GM21619 (cell line): ENCODE results near the gene ZNF407.
"Not testable (repeated sequence)": the region's sequence is repeated elsewhere in the genome, so short reads cannot be mapped to it uniquely, and the experiment has no call there.

ENCODE experiments used
- ATAC-seq: cut with Tn5 transposase; IDR thresholded peaks from one replicate; pipeline ENCODE4 v1.9.1; 2021; ENCODE audit not compliant: unreplicated experiment

ZNF407 gene

DNA sequence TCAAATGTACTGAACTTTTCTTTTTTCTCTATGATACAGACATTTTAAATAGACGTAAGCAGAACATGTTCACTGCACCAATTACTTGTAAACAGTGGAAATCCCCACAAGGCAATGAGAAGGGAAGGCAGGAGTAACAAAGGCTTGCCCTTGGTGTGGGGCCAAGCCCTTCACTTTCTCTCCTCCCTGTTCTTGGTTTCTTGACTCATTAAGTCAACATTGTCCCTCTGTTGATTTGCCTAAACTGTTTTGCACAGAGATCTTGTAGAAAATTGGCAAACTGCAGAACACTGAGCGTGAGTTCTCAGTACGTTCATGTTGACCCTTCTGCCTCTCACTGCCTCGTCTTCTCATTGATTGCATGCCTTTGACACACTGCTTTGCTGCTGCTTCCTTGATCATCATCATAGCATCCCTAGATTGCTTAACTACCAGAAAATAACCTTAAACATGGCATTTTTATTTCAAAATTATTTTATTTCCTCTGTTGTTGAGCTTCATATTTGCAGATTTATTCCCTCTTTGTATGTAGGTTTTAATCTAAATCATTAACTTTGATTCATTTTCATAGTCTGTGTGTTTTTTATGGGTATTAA is 353.6 kb downstream of the ZNF407 start:
- peak; percentile 62 for ATAC-seq

- ATAC-seq: no peak
These were observed 360.0 kb downstream of the ZNF407 start for GRCh38 chr18:74957588-74958224.

DNA sequence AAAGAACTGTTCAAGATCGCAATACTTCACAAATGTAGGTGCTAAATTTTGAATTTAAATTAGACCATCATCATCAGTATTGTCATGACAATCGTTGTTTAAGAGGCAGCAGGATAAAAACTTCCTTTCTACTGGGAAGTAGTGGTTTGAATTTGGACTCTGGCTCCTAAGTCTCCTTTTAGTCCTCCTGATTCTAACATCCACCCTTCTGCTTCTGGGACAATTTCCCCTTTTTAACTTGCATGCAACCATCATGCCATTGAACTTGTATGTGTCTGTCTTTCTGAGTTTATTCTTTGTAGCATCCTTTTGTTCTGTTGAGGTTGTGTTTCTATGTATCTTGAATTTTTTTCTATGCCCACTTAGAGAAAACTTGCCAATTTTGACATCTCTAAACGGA is 361.5 kb downstream of the ZNF407 start:
- no peak for ATAC-seq

DNA sequence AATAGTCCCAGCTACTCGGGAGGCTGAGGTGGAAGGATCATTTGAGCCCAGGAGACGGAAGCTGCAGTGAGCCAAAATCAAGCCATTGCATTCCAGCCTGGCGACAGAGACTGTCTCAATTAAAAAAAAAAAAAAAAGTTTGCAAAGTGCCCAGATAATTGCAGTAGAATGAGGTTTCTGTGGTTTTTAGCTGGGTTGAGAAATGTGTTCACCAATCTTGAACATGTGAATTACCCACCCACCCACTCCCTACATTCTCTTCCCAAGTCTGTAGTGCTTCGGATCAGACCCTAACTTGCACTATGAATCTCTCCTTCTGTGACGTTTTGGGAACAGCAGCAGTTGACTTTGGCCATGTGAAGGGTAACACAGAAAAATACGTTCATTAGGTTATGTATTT is 363.9 kb downstream of the ZNF407 start:
- no peak for ATAC-seq

DNA sequence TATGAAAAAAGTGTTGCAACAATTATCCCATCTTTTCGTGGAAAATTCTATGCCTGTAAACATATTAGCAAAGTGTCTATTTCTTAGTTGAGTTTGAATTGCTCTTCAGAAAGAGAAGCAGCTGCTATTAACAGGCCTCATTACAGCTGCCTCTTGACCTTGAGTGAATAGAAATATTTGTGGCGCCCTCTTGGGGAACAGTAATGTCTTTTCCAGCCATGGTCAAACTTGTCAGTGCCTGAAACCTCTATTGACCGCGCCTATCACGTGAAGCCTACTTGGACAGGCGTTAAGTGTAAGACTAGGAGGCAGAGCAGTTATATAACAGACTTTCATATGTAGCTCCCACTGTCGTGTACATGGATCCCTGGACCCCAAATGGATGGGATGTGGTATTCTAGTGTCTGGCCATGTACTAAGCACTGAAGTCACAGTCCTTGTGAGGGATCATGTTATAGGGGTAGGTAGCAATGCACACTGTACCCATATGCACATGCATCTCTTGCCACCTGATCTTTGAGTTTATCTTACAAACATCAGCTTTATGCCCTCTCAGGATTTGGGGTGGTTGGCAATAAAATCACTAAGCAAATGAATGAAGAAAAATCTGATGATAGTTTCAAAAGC is 366.3 kb downstream of the ZNF407 start:
- ATAC-seq: peak; percentile 85

DNA sequence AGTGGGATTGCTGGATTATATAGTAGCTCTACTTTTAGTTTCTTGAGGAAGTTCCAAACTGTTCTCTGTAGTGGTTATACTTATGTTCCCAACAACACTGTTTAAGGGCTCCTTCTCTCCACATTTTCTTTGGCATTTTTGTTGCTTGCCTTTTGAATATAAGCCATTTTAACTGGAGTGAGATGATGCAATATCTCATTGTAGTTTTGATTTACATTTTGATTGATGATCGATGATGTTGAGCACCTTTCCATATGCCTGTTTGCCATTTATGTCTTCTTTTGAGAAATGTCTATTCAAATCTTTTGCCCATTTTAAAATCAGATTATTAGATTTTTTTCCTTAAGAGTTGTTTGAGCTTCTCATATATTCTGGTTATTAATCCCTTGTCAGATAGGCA is 368.0 kb downstream of the ZNF407 start:
- ATAC-seq: no peak

DNA sequence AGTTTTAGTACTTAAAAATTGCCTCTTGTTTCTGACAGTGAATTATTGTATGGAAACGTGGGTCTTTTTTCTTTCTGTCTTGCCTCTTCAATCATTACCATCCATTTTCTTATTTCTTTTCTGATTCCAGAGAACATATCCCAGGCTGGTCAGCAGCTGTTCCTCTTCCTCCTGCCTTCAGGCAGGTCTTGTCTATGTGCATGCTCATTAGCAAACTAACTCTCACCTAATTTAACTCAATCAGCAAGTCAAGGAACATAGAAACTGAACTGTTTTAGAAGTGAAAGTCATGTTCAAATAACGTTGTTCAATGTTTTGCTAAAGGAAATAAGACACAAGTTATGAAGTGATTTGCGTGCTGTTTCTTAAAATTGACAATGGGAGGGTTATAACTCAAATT is 369.8 kb downstream of the ZNF407 start:
- ATAC-seq: no peak

- no peak for ATAC-seq
These were observed 370.3 kb downstream of the ZNF407 start for GRCh38 chr18:74967979-74968378.

- ATAC-seq: not testable (repeated sequence)
These were observed 373.7 kb downstream of the ZNF407 start for GRCh38 chr18:74971358-74971757.

DNA sequence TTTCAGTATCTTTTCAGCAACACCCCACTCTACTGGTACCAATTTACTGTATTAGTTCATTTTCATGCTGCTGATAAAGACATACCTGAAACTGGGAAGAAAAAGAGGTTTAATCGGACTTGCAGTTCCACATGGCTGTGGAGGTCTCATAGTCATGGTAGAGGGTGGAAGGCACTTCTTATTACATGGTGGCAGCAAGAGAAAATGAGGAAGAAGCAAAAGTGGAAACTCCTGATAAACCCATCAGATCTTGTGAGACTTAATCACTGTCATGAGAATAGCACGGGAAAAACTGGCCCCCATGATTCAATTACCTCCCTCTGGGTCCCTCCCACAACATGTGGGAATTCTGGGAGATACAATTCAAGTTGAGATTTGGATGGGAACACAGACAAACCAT is 374.1 kb downstream of the ZNF407 start:
- ATAC-seq: not testable (repeated sequence)

DNA sequence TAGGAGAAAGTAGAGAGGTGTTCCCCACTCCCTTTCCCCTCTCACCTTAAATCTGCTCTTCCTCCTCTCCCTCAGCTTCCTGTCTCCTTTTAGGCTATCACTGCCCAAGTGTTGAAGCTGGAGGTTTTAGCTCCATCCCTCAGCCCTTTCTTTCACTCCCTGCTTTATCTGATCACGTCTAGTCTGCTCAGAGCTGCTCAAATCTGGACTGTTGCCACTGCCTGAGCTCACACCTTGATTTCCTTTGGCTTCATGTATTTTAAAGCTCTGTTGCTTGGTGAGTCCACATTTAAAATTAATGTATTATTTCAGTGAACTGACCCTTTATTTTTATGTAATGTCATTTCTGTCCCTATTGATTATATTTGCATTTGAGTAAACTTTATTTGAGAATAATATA is 374.7 kb downstream of the ZNF407 start:
- ATAC-seq: no peak

DNA sequence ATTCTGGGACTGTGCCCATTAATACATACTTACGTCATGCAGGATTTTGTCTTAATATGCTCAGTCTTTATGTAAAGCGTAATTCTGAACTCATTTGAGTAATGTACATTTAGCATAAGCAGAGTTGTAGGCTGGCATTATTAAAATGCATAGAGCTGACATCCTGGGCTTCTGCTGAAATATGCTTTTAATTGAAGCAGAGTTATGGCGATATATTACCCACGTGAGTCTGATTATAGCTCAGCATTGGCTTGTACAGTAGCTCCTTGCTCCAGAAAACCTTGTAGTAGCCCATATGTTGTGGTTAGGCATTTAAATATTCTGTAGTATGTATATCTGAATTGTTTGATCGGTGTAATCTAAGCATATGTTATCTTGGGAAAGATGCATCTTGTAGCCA is 377.3 kb downstream of the ZNF407 start:
- ATAC-seq: no peak

DNA sequence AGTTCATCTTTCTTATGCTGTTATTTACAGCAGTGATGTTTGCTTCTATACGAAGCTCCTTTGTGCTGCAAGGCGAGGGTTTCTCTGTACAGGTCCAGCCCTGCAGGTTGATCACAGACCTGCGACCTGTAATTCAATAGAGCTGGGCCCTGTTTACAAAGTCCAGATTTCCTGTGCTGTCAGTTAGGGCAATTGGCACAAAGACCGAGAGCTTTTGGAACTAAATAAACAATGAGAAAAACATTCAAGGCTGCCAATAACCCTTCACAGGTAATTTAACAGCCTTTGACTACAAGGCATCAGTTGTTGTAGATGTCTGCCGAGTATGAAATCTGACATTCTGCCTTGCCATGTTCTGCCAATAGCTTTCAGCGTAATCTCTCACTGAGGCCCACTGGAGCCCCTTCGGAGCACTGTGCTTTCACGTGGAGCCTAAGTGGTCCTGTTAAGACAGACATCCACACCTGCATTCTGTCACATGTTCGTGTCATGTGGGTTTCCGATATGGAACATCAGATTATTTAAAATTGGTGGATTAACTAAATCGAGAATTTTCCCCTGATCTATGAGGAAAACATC is 378.8 kb downstream of the ZNF407 start:
- no peak for ATAC-seq

DNA sequence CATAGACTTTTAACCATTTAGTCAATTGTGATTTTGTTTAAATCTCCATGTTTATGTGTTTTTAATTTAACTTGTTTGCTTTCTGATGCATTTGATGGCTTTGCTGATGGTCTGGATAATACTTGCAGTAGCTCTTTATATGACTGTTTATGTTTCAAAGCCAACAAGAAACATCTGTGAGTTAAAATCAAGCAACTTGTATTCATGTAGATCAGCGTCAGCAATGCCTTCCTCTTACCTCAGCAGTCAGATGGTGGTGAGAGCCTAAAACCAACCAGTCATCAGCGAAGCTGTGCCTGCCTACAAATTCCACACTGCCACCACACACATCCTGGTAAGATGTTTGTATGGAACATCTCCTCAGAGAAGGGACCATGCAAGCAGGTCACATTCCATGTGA is 379.4 kb downstream of the ZNF407 start:
- ATAC-seq: no peak

DNA sequence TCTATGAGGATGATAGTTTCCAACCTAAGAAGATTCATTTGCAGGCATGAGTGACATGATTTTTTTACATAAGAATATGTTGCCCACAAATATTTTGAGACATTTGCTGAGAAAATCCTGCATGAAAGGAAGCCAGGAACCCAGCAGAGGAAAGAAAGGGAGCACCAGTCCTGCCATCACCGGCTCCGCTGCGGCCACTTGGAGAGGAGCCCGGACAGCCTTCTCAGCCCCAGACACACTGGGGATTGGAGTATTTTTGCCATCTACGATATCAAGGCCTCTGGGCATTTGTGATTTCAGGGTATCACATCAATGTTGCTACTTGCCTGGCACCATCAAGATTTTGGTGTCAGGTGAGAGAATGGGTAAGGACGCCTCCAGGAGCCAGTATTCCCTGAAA is 383.0 kb downstream of the ZNF407 start:
- ATAC-seq: no peak

DNA sequence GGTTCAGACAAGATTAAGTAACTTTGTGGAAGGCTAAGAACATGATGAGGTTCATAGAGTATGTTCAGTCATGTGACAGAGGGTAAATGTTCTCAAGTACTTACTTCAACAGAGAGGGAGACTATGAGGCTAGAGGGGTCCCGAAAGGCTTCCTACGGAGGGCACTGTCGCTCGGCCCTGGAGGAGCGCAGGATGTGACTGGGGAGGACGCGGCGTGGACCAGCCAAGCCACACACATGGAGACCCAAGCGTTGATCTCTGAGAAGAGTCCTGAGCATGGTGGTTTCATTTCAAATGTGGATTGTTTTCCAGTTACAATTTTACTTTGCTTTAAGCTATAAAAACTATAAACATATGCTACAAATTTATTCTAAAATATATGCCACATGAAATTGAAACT is 383.8 kb downstream of the ZNF407 start:
- no peak for ATAC-seq

DNA sequence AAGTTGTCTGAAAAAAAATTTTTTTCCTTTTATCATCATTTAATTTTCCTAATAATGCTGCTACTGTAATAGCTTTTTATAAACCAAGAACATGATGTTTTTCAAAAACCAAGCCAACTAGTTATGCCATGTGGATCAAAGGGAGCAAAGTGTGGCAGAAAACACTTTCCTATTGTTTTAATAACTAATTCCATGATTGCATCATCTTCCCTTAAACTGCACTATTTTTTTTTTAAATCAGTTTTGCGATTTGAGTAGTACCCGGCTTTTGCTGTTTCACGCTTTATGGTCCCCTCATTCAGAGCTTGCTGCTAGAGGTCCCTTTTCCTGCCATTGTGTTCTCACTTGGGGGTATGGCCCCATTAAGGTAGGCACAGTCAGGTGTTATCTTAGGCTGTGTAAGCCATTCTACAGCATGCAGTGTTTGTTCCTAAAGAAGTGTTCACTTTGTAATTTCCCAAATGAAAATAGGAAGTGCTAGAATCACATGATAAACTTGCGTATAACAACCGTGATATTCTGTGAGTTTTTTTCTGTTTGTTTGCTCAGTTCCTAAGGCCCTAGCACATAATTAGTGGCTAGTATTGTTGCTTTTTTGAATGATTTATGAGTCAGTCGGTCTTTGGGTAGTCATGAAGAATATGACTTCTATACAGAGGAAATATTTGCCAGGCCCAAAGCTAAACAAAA is 385.4 kb downstream of the ZNF407 start:
- no peak for ATAC-seq

- no peak for ATAC-seq
These were observed 391.5 kb downstream of the ZNF407 start for GRCh38 chr18:74989134-74989533.

DNA sequence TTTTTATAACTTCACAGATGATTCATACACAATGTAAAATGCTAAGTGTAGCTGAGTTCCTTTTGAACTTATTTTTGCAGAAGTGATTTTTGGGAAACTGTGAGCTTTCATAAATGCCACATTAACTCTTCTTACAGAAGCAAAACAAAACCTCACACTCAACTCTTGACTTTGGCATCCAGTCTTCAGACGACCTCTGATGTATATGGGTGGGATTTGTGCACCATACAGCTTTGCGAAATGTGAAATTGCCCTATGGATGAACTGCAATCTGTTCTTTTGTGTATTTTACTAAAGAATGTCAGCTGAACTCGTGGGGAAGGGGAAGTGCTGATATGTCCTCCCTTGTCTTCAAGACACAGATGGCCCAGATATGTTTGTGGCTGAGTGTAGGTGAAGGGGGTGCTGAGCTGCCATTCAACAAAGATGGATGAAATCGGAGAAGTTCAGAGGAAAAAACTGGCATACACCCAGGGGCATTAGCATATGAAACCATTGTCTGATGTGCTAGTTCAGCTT is 393.0 kb downstream of the ZNF407 start:
- no peak for ATAC-seq

DNA sequence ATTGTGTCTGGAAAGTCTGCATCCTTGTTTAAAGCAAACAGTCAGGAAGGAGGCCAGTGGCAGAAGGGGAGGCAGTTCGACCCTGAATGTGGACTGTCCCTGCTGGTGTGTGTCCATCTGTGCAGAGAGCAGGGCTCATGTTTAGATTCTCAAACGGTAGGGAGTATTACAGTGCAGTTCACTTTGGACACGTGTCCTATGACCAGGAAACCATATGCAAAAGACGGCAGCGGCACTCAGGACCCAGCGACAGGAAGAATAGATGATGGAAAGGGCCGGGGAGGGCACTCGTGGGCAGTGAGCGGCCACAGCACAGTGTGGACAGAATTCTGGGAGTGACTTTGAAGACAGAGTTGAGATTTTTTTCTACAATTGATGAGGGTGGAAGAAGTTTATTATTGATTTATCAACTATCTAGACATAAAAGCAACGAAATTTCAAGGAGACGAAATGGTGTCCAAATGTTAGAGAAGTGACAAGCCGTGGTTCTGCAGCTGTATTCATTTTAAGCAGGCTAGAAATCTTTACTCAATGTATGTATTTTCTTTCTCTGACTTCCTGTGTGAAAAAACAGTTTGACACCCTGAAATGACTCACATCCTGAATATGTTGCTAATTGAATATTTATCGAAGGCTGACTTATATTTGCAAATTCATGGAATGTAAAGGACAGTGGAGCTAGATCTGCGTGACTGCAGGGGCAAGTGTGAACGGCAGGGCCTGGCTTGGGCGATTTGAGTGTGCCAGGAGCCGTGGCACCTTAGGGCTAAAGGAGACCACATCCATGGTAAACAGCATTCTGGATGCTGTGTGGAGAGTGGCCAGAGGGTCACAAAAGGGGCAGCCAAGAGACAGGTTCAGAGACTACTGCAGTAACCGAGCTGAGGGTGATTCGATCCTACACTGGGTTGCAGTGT is 397.1 kb downstream of the ZNF407 start:
- ATAC-seq: peak; percentile 77

- ATAC-seq: no peak
These were observed 397.7 kb downstream of the ZNF407 start for GRCh38 chr18:74995419-74995736.
